ENCODE results near the gene SYP.

- TF ChIP-seq CTCF (IDR thresholded peaks at IDR 0.05) (no peak), POLR2A (IDR thresholded peaks at IDR 0.05) (no peak)
Observed at GRCh38 chrX:49177873-49178480, 22.0 kb downstream of the SYP start.
